ENCODE measurements around the gene MS4A18.

Gene MS4A18

DNA sequence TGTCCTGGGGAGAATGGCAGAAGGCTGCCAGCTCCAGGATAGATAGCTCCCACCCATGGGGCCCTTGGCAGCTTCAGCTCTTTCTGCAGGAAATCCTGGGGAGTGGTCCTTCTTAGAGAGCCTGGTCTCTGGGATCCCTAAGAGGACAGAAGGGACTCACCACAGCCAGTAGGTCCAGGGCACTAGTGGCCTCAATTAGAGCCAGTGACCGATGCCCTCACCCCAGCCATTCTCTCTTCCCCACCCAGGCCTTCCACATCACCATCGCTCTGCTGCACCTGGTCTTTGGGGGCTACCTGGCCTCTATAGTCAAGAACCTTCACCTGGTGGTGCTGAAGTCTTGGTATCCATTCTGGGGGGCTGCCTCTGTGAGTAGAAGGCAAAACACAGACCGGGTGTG lies 66.2 kb downstream of the MS4A18 start:
- DNase-seq: no peak

DNA sequence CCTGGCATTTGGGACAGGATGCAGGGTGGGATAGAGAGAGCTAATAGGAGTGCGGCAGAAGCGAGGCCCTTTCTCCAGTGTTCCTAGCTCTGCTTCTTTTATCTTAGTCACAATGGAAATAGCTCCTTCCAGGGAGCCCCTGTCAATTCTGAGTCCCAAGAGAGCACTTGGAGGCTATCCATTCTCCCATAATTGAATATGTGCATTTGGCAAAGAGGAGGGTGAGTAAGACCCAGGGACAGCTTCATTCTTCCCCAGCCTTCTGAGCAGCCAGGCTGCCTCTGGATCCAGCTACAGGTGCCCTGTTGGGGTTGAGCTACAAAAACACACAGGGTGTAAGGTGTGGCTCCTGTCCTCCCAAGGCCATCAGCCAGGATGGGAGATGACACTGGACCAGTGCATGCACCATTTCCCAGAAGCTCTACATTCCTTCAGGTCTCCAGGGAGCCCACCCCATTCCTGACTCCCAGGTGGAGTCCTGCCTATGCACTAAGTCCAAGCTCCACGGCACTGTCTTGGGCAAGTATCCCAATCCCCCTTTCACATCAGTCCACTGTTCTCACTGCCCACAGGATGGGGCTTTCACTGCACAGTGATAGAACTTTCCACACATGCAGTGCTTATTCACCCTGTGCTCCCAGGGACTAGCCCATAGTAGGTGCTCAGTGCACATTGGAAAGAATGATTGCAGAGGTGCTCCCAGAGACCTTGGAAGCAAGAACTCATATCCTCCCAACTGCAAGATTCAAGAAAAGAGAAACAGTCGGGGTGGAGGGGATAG lies 66.8 kb downstream of the MS4A18 start:
- DNase-seq: no peak

DNA sequence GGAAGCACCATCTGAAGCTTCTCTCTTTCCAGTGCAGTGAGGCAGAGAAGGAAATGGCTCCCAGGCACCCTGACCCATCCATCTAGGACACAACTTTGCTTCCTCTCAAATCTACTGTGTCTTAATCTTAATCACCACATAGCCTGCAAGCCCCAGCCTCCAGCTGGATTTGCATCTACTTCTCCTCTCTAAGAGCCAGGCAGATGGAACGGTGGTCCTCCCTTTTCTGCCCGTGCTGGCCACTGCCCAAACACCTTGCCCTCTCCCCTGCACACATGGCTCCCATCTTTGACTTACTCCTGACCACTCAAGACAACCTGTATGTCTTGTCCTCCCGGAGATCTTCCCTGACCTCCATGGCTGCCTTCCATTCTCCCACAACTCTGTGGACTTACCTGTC lies 68.0 kb downstream of the MS4A18 start:
- DNase-seq: no peak
